H9 (cell line): Measurements from ENCODE around the gene PTPRN2. TPM values are rescaled to one million over a fixed set of nuclear protein-coding genes. Genes with fewer than 3 reads are reported as not detected.

ENCODE experiments used
- DNase-seq: peaks from one replicate; pipeline ENCODE4 v3.0.0-alpha.2; 2017
- H2AFZ ChIP-seq: one replicate; pipeline ENCODE4 v1.6.1; 2013; ENCODE audit warnings: mild to moderate bottlenecking, low read length, control low read depth, moderate library complexity
- H2AK5ac ChIP-seq: 2 replicates; pipeline ENCODE4 v1.6.1; 2013; ENCODE audit warnings: low read length, control low read depth, mixed read lengths; ENCODE audit not compliant: insufficient read length
- H2BK120ac ChIP-seq: one replicate; pipeline ENCODE4 v1.6.1; 2013; ENCODE audit warnings: low read depth, mild to moderate bottlenecking, low read length, control low read depth, inconsistent platforms; ENCODE audit not compliant: poor library complexity, severe bottlenecking
- H2BK12ac ChIP-seq: 2 replicates; pipeline ENCODE4 v1.6.1; 2013; ENCODE audit warnings: low read length, control low read depth, mixed read lengths, low read depth; ENCODE audit not compliant: insufficient read length
- H2BK15ac ChIP-seq: 2 replicates; pipeline ENCODE4 v1.6.1; 2013; ENCODE audit warnings: low read depth, low read length, control low read depth
- H2BK20ac ChIP-seq: one replicate; pipeline ENCODE4 v1.6.1; 2013; ENCODE audit warnings: low read depth, mild to moderate bottlenecking, low read length, control low read depth, inconsistent platforms; ENCODE audit not compliant: poor library complexity, severe bottlenecking
- H2BK5ac ChIP-seq: 2 replicates; pipeline ENCODE4 v1.6.1; 2013; ENCODE audit warnings: low read length, control low read depth, mixed read lengths; ENCODE audit not compliant: insufficient read length
- H3K14ac ChIP-seq: 2 replicates; pipeline ENCODE4 v1.6.1; 2013; ENCODE audit warnings: low read length, control low read depth; ENCODE audit not compliant: insufficient read depth
- H3K18ac ChIP-seq: 2 replicates; pipeline ENCODE4 v1.6.1; 2013; ENCODE audit warnings: low read depth, mild to moderate bottlenecking, mixed read lengths, low read length, control low read depth; ENCODE audit not compliant: insufficient read length
- H3K23ac ChIP-seq: 2 replicates; pipeline ENCODE4 v1.6.1; 2013; ENCODE audit warnings: low read length, control low read depth, mixed read lengths, low read depth; ENCODE audit not compliant: insufficient read length
- H3K23me2 ChIP-seq: 2 replicates; pipeline ENCODE4 v1.6.1; 2013; ENCODE audit warnings: low read depth, mild to moderate bottlenecking, mixed read lengths, low read length, control low read depth; ENCODE audit not compliant: insufficient read length, poor library complexity, severe bottlenecking
- H3K27ac ChIP-seq: 2 replicates; pipeline ENCODE4 v1.5.1; 2013; ENCODE audit warnings: low read length, control low read depth, mixed read lengths, low read depth; ENCODE audit not compliant: insufficient read length
- H3K27me3 ChIP-seq: 2 replicates; pipeline ENCODE4 v1.6.1; 2013; ENCODE audit warnings: low read length, control low read depth, inconsistent platforms; ENCODE audit not compliant: insufficient read depth
- H3K4ac ChIP-seq: 2 replicates; pipeline ENCODE4 v1.6.1; 2013; ENCODE audit warnings: low read depth, mild to moderate bottlenecking, control low read depth, inconsistent platforms, low read length, moderate library complexity
- H3K4me1 ChIP-seq: 2 replicates; pipeline ENCODE4 v1.6.1; 2013; ENCODE audit warnings: low read length, control low read depth, inconsistent platforms; ENCODE audit not compliant: insufficient read depth
- H3K4me2 ChIP-seq: 2 replicates; pipeline ENCODE4 v1.6.1; 2013; ENCODE audit warnings: low read length, control low read depth, mixed read lengths; ENCODE audit not compliant: insufficient read length, insufficient read depth
- H3K56ac ChIP-seq: 2 replicates; pipeline ENCODE4 v1.6.1; 2013; ENCODE audit warnings: low read depth, mild to moderate bottlenecking, mixed read lengths, low read length, control low read depth; ENCODE audit not compliant: insufficient read length
- H3K79me1 ChIP-seq: 2 replicates; pipeline ENCODE4 v1.6.1; 2013; ENCODE audit warnings: low read depth, mild to moderate bottlenecking, moderate library complexity, low read length, control low read depth, inconsistent platforms; ENCODE audit not compliant: insufficient read depth, poor library complexity, severe bottlenecking
- H3K79me2 ChIP-seq: 2 replicates; pipeline ENCODE4 v1.6.1; 2013; ENCODE audit warnings: low read length, control low read depth, inconsistent platforms; ENCODE audit not compliant: insufficient read depth
- H3K9ac ChIP-seq: 2 replicates; pipeline ENCODE4 v1.6.1; 2013; ENCODE audit warnings: low read length, control low read depth, mixed read lengths; ENCODE audit not compliant: insufficient read length; ENCODE audit errors: extremely low read depth
- H3K9me3 ChIP-seq: one replicate; pipeline ENCODE4 v1.6.1; 2013; ENCODE audit warnings: low read depth, low read length, inconsistent platforms; ENCODE audit not compliant: control insufficient read depth
- H3T11ph ChIP-seq: one replicate; pipeline ENCODE4 v1.6.1; 2013; ENCODE audit warnings: mild to moderate bottlenecking, low read length, control low read depth, inconsistent platforms
- H4K20me1 ChIP-seq: one replicate; pipeline ENCODE4 v1.6.1; 2013; ENCODE audit not compliant: control insufficient read depth, insufficient read length, insufficient read depth
- H4K5ac ChIP-seq: 2 replicates; pipeline ENCODE4 v1.6.1; 2013; ENCODE audit warnings: low read depth, mild to moderate bottlenecking, mixed read lengths, low read length, control low read depth; ENCODE audit not compliant: insufficient read length
- H4K8ac ChIP-seq: replicated peaks from 2 replicates; pipeline ENCODE4 v1.6.1; 2013; ENCODE audit warnings: low read length, control low read depth, mixed read lengths, low read depth; ENCODE audit not compliant: insufficient read length
- H4K91ac ChIP-seq: 2 replicates; pipeline ENCODE4 v1.6.1; 2013; ENCODE audit warnings: low read depth, mild to moderate bottlenecking, moderate library complexity, mixed read lengths, low read length, control low read depth; ENCODE audit not compliant: insufficient read length
- H3K27ac Mint-ChIP-seq, 3 experiments: 2 replicates in 2 of 3; 3 replicates in 1 of 3; pipeline ENCODE4 v1.8.0; 2020 to 2021; ENCODE audit warnings: mixed read lengths in 3 of 3, mild to moderate bottlenecking in 1 of 3, moderate library complexity in 1 of 3
- H3K27me3 Mint-ChIP-seq: 2 replicates; pipeline ENCODE4 v1.8.0; 2021; ENCODE audit warnings: low read depth, mild to moderate bottlenecking, moderate library complexity, mixed read lengths
- H3K36me3 Mint-ChIP-seq, 3 experiments: 2 replicates in 2 of 3; 3 replicates in 1 of 3; pipeline ENCODE4 v1.8.0; 2020 to 2021; ENCODE audit warnings: low read depth in 3 of 3, mixed read lengths in 3 of 3; ENCODE audit not compliant: insufficient read depth in 1 of 3
- H3K4me1 Mint-ChIP-seq, 2 experiments: 2 replicates each; pipeline ENCODE4 v1.8.0; 2020; ENCODE audit warnings: mixed read lengths in 2 of 2
- H3K4me3 Mint-ChIP-seq, 2 experiments: 2 replicates in 1 of 2; 3 replicates in 1 of 2; pipeline ENCODE4 v1.8.0; 2020 to 2021; ENCODE audit warnings: mild to moderate bottlenecking in 2 of 2, mixed read lengths in 2 of 2, moderate library complexity in 1 of 2
- H3K9me3 Mint-ChIP-seq, 2 experiments: 2 replicates in 1 of 2; 3 replicates in 1 of 2; pipeline ENCODE4 v1.8.0; 2020; ENCODE audit warnings: mild to moderate bottlenecking in 2 of 2, mixed read lengths in 2 of 2, moderate library complexity in 1 of 2
- CTCF ChIP-seq: fragments of 200-600 bp; sonication (generic); conservative IDR thresholded peaks from 3 replicates; pipeline ENCODE4 v1.8.0; 2021; ENCODE audit warnings: antibody characterized with exemption, mild to moderate bottlenecking
- WGBS: extraction: QIAGEN DNeasy Blood & Tissue Kit; methylation state at CpG from one replicate; pipeline ENCODE4 v1.1.7; 2013; ENCODE audit warnings: missing lambda C conversion rate, low lambda C conversion rate, mixed read lengths; ENCODE audit not compliant: insufficient read length; ENCODE audit errors: extremely low coverage; 5-methylcytosine and 5-hydroxymethylcytosine counted together
- total RNA-seq: library from RNA; stranded (reverse); gene quantifications from 2 replicates; pipeline ENCODE4 v1.2.1, GENCODE V29; 2021

The PTPRN2 gene
- total RNA-seq, 1 experiment from 2014 or later: 5.2 TPM

GRCh38 chr7:158248816-158249215 is 338.8 kb downstream of the PTPRN2 start:
- H3K27ac ChIP-seq: no peak overlapping the region
- H3K18ac ChIP-seq: no peak overlapping the region
- H2BK120ac ChIP-seq: no peak overlapping the region
- DNase-seq: peak; percentile 5
- no peak overlapping the region for H2BK12ac ChIP-seq
- no peaks in the 10 kb centered on the region for H4K20me1 ChIP-seq
- Mint-ChIP-seq H3K27ac (no peak overlapping the region), H3K4me3 (no peak overlapping the region), H3K9me3 (no peaks in the 10 kb centered on the region; a peak in 1 of 5 replicates), H3K27me3 (no peaks in the 10 kb centered on the region; the same call in 1 of the 2 replicates), H3K36me3 (peaks cover 0 to 2% (median 0%) of the 10 kb centered on the region in 3 experiments; a peak in 2 of 7 replicates), H3K4me1 (peaks cover 3 to 11% of the 10 kb centered on the region in 2 experiments; a peak in 2 of 4 replicates)
- WGBS: no CpG with 5 or more reads among the region's 10 CpGs
- no peak overlapping the region for H4K8ac ChIP-seq
- no peak overlapping the region for H3K14ac ChIP-seq
- no peak overlapping the region for H3K4me2 ChIP-seq
- no peaks in the 10 kb centered on the region for H3K79me2 ChIP-seq
- no peak overlapping the region for H3K23ac ChIP-seq
- H3K4me1 ChIP-seq: no peaks in the 10 kb centered on the region
- H3K27me3 ChIP-seq: no peaks in the 10 kb centered on the region
- H3K79me1 ChIP-seq: no peaks in the 10 kb centered on the region
- H2AK5ac ChIP-seq: no peak overlapping the region
- H2BK15ac ChIP-seq: no peak overlapping the region
- no peak for TF ChIP-seq CTCF
- no peaks in the 10 kb centered on the region for H3K23me2 ChIP-seq
- H4K5ac ChIP-seq: no peak overlapping the region
- H2AFZ ChIP-seq: no peak overlapping the region
- no peak overlapping the region for H2BK20ac ChIP-seq
- H2BK5ac ChIP-seq: no peak overlapping the region
- no peak overlapping the region for H3K4ac ChIP-seq
- H3K9me3 ChIP-seq: no peaks in the 10 kb centered on the region
- no peak overlapping the region for H3K56ac ChIP-seq
- no peak overlapping the region for H4K91ac ChIP-seq
- H3K9ac ChIP-seq: no peak overlapping the region
- no peak overlapping the region for H3T11ph ChIP-seq
